GM21360 (cell line): ENCODE measurements around the gene PAK1.
"Not testable (repeated sequence)": the region's sequence is repeated elsewhere in the genome, so short reads cannot be mapped to it uniquely, and the experiment has no call there.

ENCODE experiments used
- ATAC-seq: cut with Tn5 transposase; IDR thresholded peaks from one replicate; pipeline ENCODE4 v1.9.1; 2021; ENCODE audit warnings: mild to moderate bottlenecking, moderate library complexity; ENCODE audit not compliant: unreplicated experiment

PAK1 gene

DNA sequence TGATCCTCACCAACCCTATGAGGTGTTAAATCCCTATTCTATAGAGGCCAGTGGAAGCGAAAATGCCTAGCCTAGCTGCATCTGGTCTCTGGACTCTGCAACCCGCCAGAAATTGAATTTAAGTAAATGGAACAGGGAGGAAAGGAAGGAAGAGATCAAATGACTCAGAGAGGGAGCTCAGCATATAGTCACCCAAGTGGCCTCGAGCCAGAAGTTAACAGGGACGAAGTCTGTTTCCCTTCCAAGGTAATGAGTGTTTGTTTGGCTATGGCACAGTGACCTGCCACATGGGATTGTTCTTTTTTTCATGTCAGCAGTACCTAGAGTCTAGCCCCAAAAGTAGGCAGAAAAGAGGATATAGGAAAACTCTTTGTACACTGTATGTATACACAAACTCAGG, 66.3 kb downstream of the PAK1 start:
- no peak for ATAC-seq

DNA sequence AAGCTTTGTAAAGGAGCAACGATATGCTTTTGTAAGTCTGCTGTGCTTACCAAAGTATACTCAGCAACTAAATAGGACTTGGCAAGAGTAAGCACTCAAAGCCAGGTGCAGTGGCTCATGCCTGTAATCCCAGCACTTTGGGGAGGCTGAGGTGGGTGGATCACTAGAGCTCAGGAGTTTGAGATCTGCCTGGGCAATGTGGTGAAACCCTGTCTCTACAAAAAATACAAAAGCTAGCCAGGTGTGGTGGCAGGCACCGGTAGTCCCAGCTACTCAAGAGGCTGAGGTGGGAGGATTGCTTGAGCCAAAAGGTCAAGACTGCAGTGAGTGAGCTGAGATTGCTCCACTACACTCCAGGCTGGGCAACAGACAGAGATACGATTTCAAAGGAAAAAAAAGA, 67.5 kb downstream of the PAK1 start:
- ATAC-seq: no peak

DNA sequence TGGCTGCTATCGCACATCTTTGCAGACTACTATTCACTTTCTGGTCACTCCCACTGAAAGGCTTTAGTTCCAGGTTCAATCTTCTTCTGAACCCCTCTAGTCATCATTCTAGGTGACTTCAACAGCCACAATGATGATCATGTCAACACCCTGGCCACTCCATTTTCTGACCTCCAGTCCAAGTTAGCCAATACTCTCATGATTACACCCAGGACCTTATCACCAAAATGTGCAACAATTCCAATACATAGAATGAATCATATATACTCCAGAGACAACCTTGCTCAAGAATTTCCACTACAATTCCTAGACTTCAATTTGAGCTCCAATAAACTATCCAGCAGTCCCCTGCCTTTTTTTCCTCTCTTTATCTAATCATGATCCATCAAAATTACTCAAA, 70.7 kb downstream of the PAK1 start:
- ATAC-seq: no peak

DNA sequence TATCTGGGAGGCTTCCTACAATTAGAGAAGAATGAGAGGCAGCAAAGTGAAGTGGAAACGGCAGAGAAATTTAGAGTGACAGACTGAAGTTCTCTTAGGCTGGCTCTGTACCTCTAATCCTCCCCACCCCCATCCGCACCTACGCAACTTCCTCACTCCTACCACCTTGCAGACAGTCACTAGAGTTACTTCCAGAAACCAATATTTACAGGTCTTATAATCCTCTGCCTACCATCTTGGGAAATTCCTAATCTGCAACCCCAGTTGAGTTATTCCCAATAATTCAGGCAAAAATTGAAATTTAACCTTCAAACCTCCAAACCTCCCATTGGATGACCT, 71.7 kb downstream of the PAK1 start:
- no peak for ATAC-seq

DNA sequence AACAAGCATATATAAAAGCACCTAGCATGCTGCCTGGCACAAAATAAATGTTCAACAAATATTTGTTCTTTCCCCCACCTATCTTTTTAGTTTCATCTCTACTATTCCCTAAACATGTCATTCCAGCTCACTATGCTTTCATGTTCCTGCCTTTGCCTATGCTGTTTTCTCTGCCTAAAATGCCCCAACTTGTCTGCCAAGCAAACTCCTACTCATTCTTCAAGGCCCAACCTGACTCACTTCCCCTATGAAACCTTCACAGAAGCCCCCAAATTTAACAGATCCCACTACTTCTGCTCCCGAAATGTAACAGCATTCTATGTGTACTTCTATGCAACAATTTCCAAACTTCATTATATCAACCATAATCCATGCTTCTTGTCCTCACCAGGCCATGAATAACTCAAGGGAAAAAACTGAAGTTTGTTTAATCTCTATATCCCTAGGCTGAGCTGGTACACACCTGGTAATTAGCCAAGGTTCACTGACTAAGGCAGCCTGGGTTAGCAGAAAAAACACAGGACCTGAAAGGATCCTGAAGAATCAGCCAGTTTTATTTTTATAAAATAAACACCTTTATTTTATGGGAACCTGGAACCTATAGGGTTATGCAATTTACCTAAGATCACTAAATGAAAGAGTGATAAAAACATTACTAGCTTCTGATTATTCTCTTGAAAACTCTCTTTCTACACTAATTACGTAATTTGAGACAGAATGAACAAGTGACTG, 72.2 kb downstream of the PAK1 start:
- no peak for ATAC-seq

DNA sequence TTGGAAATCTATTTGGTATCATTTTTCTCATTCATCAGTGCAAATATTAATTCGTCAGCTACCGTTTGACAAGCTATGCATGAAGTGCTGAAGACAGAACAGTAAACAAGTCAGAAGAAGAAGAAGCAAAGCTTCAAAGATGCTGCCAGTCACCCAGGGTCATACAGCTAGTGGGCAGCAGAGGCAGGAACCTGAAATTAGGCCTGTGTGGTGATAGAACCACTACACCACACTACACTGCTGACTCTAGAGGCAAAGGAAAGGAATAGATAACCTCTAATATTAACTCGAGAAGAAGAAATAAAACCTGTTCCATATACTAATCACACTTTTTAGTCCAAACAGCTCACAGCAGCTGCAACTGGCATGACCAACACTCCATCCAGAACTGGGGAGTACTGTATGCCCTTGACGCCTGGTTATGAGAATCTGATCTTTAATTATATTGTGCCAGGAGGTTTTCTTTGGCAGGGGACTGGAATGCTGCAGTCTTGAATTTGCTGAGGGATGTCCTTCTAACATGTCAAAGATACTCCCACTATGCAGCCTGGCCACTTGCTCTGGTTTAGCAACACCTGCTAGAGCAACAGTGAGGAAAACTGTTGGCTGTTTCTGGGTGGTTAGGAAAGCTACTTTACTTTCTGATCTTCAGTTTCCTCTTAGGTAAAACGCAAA, 73.0 kb downstream of the PAK1 start:
- ATAC-seq: no peak

DNA sequence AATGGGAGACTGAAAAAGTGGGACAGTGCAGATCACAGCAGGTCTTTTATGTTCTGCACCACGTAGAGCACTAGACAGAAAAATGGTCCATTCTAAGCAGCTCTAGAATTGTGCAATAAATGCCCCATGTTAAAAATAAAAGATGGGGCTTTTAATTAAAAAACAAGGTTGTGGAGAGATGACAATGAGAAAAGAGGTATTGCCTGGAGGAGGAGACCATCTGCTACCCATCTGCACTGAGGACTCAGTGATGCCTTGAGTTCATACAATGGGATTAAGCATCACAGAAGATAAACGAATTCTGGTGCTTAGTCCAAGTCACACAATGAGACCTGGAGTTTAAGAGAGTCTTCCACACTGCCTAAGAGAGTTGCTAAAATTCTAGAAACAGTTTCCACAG, 73.6 kb downstream of the PAK1 start:
- ATAC-seq: no peak

DNA sequence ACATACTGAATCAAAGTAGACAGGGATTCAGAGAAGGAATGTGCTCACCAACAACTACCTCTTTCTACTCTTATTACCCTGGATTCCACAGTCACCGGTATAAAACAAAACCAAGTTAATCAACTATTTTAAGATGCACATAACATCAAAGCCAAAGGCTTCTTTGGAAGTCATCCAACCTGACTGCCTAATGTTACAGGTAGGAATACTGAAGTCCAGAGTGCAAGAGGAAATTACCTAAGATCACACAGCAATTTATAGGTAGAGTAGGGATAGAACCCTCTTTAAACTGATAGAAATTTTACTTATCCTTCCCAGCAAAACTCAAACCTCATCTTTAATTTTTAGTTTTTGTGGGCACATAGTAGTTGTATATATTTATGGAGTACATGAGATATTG, 76.3 kb downstream of the PAK1 start:
- ATAC-seq: no peak

DNA sequence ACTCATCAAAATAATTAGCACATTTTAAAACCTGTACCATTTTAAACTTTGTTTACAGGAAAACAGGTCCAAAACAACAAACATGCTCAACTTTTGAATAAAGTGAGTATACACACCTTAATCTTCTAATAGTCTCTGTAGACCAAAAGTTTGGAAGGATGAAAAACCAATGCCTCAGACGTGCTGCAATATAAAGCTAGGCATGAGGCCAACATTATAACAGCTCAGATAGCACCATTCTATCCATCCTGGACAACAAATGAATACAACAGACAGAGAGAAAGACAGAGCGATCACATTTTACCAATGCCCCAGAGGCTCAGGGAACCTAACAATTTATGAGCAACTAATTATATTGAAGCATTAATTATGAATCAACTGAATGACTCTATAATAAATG, 77.0 kb downstream of the PAK1 start:
- no peak for ATAC-seq

DNA sequence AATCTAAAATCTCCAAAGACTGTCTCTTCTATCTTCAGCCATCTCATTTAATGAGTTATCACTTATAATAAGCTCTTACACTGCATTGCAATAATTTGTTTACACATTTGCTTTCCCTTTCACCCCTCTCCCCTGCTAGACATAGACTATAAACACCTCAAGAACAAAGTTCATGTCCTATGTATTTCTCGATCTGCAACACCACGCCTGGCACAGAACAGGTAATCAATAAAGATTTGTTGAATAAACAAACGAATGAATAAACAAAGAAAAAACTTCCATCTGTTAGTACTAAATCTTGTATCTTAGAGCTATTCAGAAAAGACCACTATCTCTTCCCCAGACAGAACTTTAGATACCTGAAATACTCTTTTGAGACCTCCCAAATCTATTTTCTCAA, 77.6 kb downstream of the PAK1 start:
- ATAC-seq: no peak

DNA sequence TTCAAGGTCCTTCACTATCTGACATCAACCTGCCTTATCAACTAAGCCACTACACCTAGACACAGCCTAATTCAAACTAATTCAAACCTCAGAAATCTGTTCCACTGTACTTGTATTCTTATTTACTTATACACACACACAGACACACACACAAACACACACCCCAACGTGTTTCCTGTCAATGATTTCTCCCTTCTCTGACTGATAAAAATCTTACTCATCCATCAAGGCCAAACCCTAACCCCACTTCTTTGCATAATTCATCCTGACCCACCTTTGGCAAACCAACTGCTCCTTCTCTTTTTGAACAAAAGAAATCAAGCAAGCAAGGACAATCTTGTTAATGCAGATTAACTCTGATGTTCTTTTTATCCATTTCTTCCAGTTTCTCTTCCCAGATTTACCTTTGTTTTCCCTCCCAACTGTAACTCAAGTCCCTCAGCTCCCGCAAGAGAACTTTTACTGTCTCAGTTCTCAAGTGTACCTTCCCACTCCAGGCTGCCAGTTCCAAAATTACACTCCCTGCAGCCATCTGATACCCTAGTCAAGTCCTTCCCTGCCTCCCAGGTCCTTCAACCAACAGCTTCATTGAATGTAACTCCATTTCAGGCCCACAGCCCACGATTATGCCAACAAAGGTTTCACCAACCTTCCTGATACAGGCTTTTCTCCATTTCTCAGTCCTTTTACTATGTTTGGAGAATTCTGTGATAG, 78.3 kb downstream of the PAK1 start:
- no peak for ATAC-seq

DNA sequence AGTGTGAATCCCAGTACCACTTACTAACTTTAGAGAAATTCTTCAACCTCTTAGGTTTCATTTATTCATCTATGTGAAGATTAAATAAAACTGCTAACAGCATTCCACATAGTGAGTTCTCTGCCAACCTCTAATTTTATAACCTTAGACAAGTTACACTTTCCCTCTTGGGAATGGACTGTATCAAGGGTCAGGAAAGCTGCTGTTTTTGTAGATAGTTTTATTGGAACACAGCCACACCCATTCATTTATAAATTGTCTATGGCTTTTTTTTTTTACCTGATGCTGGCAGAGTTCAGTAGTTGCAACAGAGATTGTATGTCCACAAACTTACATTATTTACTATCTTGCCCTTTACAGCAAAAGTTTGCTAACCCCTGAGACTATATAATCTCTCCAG, 81.1 kb downstream of the PAK1 start:
- no peak for ATAC-seq

DNA sequence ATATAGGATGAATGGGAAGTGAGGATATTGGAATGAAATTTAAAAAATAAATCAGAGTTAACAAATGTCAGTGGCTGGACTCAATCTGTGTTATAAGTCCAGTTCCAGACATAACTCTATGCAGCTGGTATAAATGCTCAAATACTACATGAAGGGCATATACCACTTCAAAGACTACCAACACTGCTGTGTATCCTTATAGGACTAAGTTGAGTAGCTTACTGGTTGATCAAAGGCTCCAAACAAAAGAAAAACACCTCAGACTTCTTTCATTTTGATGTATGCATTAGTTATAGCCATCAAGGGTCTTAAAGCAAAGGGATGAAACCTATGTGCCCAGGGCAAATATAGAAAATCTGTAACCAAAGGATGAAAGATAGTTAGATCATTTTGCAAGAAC, 86.2 kb downstream of the PAK1 start:
- ATAC-seq: no peak

DNA sequence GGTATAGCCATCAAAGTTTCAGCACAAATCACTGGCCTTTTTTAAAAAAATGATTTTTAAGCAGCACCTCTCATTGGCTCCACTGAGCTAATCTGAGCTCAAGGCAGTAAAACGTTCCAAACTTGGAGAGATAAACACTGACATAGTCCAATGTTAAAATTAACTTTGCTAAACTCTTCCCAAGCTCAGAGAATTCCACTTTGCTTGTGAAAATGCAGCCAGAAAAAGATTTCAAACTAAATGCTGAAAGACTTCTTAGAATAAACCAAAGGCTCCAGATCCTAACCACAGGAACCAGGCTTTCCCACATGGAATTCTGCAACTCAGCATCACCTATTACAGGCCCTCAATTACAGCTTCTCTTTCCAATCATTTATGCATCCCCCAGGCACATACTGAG, 87.7 kb downstream of the PAK1 start:
- ATAC-seq: no peak

DNA sequence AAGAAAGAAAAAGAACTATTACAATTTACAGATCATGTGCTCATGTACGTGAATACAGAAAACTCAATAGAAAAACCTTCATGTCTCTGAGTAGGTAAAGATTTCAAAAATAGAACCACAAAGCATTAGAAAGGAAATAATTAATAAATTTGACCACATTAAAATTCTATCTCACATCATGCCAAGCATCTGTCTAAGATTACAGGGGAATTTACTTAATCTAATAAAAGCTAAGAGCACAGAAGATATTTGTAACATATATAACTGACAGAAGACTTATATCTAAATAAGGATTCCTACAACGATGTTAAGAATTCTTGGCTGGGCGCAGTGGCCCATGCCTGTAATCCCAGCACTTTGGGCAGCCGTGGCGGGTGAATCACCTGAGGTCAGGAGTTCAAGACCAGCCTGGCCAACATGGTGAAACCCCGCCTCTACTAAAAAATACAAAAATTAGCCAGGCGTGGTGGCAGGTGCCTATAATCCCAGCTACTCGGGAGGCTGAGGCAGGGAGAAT, 88.6 kb downstream of the PAK1 start:
- ATAC-seq: not testable (repeated sequence)

DNA sequence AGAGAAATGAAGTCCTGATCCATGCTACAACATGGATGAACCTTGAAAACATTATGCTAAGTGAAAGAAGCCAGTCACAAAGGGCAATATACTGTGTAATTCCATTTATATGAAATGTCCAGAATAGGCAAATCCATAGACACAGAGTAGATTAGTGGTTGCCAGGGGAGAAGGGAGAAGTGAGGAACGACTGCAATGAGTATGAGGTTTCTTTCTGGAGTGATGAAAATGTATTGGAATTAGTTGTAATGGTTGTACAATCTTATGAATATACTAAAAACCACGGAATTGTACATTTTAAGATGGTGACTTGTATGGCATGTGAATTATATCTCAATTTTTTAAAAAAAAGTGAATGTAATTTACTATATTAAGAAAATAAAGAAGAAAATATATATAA, 89.3 kb downstream of the PAK1 start:
- no peak for ATAC-seq

DNA sequence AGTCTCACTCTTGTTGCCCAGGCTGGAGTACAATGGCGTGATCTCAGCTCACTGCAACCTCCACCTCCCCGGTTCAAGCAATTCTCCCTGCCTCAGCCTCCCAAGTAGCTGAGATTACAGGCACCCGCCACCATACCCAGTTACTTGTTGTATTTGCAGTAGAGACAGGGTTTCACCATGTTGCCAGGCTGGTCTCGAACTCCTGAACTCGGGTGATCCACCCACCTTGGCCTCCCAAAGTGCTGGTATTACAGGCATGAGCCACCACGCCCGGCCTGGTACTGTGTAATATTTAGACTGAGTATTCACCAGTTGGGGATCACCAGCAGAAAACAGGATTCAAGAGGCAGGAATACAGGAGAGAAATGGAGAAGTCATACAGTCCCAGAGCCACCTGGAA, 90.5 kb downstream of the PAK1 start:
- ATAC-seq: not testable (repeated sequence)

DNA sequence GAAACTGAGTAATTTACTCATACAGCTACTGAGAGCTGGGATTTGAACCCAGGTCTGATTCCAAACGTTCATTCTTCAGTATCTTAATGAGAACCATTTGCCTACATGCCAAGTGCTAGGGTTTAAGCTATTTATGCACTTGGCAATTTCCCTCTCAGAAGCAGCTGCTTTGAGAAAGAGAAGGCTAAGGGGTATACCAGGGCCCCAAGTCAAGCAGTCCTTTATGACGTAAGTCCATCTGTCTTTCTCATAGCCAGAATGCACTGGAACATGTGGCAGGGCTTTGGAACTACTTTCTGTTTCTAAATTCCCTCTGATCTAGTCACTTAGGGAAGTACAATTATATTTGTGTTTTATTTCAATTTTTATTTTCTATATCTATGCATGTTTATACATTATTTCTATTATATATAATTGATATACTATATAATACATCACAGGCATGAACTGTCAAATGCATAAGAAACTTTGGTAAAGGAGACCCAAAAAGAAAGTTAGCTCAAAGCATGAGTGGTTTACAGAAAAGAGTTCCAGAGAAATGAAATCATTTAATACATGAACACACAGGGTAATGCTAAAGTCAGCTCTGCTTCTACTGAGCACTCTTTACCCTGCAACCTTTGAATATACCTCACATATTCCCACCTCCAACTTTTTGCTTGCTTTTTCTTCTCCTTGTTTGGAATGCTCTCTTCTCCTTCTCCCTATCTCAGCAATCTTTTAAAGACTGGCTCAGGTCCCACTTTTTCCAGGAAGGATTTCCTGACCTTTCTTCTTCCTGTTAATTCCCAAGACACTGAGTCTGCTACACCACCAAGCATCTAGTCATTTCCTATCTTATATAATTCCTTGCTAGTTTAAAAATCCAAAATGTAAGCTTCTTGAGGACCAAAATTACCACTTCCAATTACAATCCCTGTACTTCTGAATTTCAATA, 91.9 kb downstream of the PAK1 start:
- ATAC-seq: no peak

DNA sequence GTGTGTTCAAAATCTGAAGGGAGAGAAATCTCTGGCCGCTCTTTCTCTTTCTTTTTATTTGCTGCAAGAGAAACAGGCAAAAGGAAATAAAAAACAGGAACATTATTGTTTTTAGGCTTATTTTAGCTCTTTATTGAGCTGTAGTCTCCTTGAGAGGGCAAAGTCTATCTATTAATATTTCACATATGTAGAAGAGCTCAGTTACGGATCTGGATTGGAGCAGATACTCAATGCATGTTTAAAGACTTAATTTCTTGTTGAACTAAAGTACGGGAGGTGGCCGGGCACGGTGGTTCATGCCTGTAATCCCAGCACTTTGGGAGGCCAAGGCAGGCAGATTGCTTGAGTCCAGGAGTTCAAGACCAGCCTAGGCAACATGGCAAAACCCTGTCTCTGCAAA, 94.0 kb downstream of the PAK1 start:
- no peak for ATAC-seq

DNA sequence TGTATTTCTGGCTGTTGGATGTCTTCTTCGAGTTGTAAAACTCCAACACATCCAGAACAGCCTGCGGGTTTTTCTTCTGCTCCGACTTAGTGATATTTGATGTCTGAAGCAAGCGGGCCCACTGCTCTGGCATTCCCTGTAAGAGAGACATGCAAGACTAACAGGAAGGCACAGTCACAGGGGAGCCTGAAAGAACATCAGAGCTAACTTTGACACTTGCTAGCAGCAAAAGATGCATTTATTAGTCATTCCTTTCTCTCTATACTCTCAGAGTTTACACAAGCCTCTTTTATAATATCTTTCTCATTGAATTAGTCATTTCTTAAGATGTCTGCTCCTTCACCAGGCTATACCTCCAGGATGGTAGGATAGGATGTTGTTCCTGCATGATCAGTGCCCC, 94.6 kb downstream of the PAK1 start:
- ATAC-seq: no peak

DNA sequence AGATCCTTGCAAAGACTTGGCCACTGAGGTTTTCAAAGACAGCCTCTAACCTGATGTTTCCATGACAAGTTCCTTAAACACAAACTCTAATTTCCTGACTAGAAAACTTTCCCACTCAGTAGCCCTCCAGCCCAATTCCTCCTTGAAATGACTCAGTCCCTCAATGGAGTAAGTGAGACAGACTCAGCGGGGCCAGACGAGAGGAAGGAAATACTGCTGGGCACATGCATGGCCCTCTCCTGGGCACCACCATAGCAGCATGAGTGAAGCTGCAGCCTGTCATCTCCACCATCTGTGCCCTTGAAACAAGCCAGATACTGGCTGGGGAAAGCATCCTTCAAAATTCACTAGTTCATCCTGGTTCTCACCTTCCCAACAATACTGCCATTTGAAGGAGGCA, 96.2 kb downstream of the PAK1 start:
- no peak for ATAC-seq
